ENCODE measurements around the gene ASPHD2.

ASPHD2 gene

GRCh38 chr22:26476705-26477340 lies 47.8 kb downstream of the ASPHD2 start:
- Histone ChIP-seq H3K36me3 (ENCODE audit: low read depth) (peaks cover 70% of the 10 kb centered on the region), H3K9me3 (ENCODE audit: severe bottlenecking) (no peaks in the 10 kb centered on the region), H3K27me3 (ENCODE audit: insufficient read depth, poor library complexity, severe bottlenecking) (no peaks in the 10 kb centered on the region), H3K4me3 (ENCODE audit: severe bottlenecking) (no peak overlapping the region), H3K4me1 (ENCODE audit: insufficient read depth, poor library complexity, severe bottlenecking) (peaks cover 51% of the 10 kb centered on the region), H3K27ac (ENCODE audit: poor library complexity, severe bottlenecking) (peak overlapping the region; percentile 56)
- TF ChIP-seq CTCF (IDR thresholded peaks at IDR 0.05; ENCODE audit: poor library complexity, severe bottlenecking) = no peak
- ATAC-seq (ENCODE audit: low read depth) (peak; percentile 19; the same call in 1 of the 3 replicates), DNase-seq (ENCODE audit: low spot score) (no peak)

- Histone ChIP-seq H3K27me3 (ENCODE audit: insufficient read depth, poor library complexity, severe bottlenecking) (no peaks in the 10 kb centered on the region), H3K36me3 (ENCODE audit: low read depth) (peaks cover 65% of the 10 kb centered on the region), H3K27ac (ENCODE audit: poor library complexity, severe bottlenecking) (peak overlapping the region; percentile 56), H3K4me1 (ENCODE audit: insufficient read depth, poor library complexity, severe bottlenecking) (peaks cover 48% of the 10 kb centered on the region), H3K9me3 (ENCODE audit: severe bottlenecking) (no peaks in the 10 kb centered on the region), H3K4me3 (ENCODE audit: severe bottlenecking) (no peak overlapping the region)
- TF ChIP-seq CTCF (IDR thresholded peaks at IDR 0.05; ENCODE audit: poor library complexity, severe bottlenecking) = no peak
- DNase-seq (ENCODE audit: low spot score) (no peak), ATAC-seq (ENCODE audit: low read depth) (no peak)
Measured at GRCh38 chr22:26477341-26477731, 48.3 kb downstream of the ASPHD2 start.

- Histone ChIP-seq H3K27ac (ENCODE audit: poor library complexity, severe bottlenecking) (peak overlapping the region; percentile 72), H3K9me3 (ENCODE audit: severe bottlenecking) (no peaks in the 10 kb centered on the region), H3K4me1 (ENCODE audit: insufficient read depth, poor library complexity, severe bottlenecking) (peaks cover 41% of the 10 kb centered on the region), H3K4me3 (ENCODE audit: severe bottlenecking) (peak overlapping the region; percentile 11), H3K27me3 (ENCODE audit: insufficient read depth, poor library complexity, severe bottlenecking) (no peaks in the 10 kb centered on the region), H3K36me3 (ENCODE audit: low read depth) (peaks cover 46% of the 10 kb centered on the region)
- ATAC-seq (ENCODE audit: low read depth) (no peak), DNase-seq (ENCODE audit: low spot score) (no peak)
- TF ChIP-seq CTCF (IDR thresholded peaks at IDR 0.05; ENCODE audit: poor library complexity, severe bottlenecking) = peak; percentile 26
Measured at GRCh38 chr22:26479043-26479791, 50.2 kb downstream of the ASPHD2 start.

- peak overlapping the region; percentile 72 for H3K27ac ChIP-seq (ENCODE audit: poor library complexity, severe bottlenecking)
- DNase-seq (ENCODE audit: low spot score) = no peak
- peaks cover 36% of the 10 kb centered on the region for H3K4me1 ChIP-seq (ENCODE audit: insufficient read depth, poor library complexity, severe bottlenecking)
- H3K9me3 ChIP-seq (ENCODE audit: severe bottlenecking) = no peaks in the 10 kb centered on the region
- TF ChIP-seq CTCF (IDR thresholded peaks at IDR 0.05; ENCODE audit: poor library complexity, severe bottlenecking) = no peak
- no peaks in the 10 kb centered on the region for H3K27me3 ChIP-seq (ENCODE audit: insufficient read depth, poor library complexity, severe bottlenecking)
- H3K36me3 ChIP-seq (ENCODE audit: low read depth) = peaks cover 38% of the 10 kb centered on the region
- peak overlapping the region; percentile 11 for H3K4me3 ChIP-seq (ENCODE audit: severe bottlenecking)
- peak; percentile 19; the same call in 2 of the 3 replicates for ATAC-seq (ENCODE audit: low read depth)
Measured at GRCh38 chr22:26479792-26480610, 50.9 kb downstream of the ASPHD2 start.

Data from RWPE2 (cell line).